Gastrocnemius medialis (tissue), 4 donors: ENCODE data around the gene ZNF804A.

Experiments
- POLR2A ChIP-seq, 2 donors: fragments of 450-650 bp; IDR thresholded peaks; one replicate each; pipeline ENCODE4 v1.6.1; 2017; ENCODE audit warnings: antibody characterized with exemption in 2 of 2, mild to moderate bottlenecking in 2 of 2, moderate library complexity in 2 of 2
- TF ChIP-seq, protein P1 (sequence below), 5 experiments: fragments of 450-650 bp in 3 of 5; fragments of 200-600 bp in 2 of 5; sonication (generic) in 2 of 5; IDR thresholded peaks in 4 of 5; conservative IDR thresholded peaks in 1 of 5; 1 replicate in 4 of 5; 2 replicates in 1 of 5; pipeline ENCODE4 v1.5.1; 2016 to 2019; ENCODE audit warnings: antibody characterized with exemption in 5 of 5, mild to moderate bottlenecking in 3 of 5, moderate library complexity in 3 of 5

DNA sequence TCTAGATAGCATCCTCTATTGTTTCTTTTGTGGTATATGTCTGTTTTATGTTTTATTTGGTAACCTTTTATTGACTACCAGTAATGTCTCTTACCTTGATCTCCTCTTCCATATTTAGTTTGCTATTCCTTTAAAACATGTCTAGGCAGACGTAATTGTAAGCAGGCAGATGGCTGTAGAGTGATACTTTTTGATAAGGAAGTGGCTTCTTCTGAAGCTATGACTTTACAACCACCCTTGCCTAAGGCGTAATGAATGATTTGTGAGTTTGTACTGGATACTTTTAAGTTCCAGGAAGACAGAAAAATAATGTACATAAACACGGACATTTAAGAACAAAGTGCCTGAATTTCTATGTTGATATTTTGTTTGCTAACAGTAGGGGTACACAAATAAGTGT is 85.6 kb downstream of the ZNF804A start:
- TF ChIP-seq, protein P1, sequence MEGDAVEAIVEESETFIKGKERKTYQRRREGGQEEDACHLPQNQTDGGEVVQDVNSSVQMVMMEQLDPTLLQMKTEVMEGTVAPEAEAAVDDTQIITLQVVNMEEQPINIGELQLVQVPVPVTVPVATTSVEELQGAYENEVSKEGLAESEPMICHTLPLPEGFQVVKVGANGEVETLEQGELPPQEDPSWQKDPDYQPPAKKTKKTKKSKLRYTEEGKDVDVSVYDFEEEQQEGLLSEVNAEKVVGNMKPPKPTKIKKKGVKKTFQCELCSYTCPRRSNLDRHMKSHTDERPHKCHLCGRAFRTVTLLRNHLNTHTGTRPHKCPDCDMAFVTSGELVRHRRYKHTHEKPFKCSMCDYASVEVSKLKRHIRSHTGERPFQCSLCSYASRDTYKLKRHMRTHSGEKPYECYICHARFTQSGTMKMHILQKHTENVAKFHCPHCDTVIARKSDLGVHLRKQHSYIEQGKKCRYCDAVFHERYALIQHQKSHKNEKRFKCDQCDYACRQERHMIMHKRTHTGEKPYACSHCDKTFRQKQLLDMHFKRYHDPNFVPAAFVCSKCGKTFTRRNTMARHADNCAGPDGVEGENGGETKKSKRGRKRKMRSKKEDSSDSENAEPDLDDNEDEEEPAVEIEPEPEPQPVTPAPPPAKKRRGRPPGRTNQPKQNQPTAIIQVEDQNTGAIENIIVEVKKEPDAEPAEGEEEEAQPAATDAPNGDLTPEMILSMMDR (IDR thresholded peaks at IDR 0.05 in 4 of 5, conservative IDR thresholded peaks at IDR 0.05 in 1 of 5), result no peak
- TF ChIP-seq POLR2A (IDR thresholded peaks at IDR 0.05), result no peak
